SW480 (cell line): ENCODE measurements around the gene KLRC3.
"Not testable (repeated sequence)": the region's sequence is repeated elsewhere in the genome, so short reads cannot be mapped to it uniquely, and the experiment has no call there.

Source experiments
- DNase-seq: peaks from one replicate; pipeline ENCODE4 v3.0.0-alpha.2; 2016; ENCODE audit warnings: low spot score

KLRC3 gene

GRCh38 chr12:10368206-10369171, 51.9 kb downstream of the KLRC3 start:
- no peak for DNase-seq

GRCh38 chr12:10367714-10368113, 52.7 kb downstream of the KLRC3 start:
- DNase-seq = not testable (repeated sequence)

GRCh38 chr12:10366875-10367274, 53.5 kb downstream of the KLRC3 start:
- DNase-seq = peak; percentile 69

GRCh38 chr12:10365696-10366405, 54.5 kb downstream of the KLRC3 start:
- DNase-seq = peak; percentile 22

- DNase-seq = peak; percentile 95
Observed at GRCh38 chr12:10364815-10365622, 55.4 kb downstream of the KLRC3 start.

- peak; percentile 57 for DNase-seq
Observed at GRCh38 chr12:10363914-10364814, 56.2 kb downstream of the KLRC3 start.

- DNase-seq = no peak
Observed at GRCh38 chr12:10363658-10363913, 56.8 kb downstream of the KLRC3 start.

GRCh38 chr12:10362828-10363657, 57.4 kb downstream of the KLRC3 start:
- no peak for DNase-seq

GRCh38 chr12:10362325-10362724, 58.1 kb downstream of the KLRC3 start:
- DNase-seq = no peak
